H1 (cell line): Measurements from ENCODE around the gene SAMD9. TPM values are rescaled to one million over a fixed set of nuclear protein-coding genes. Genes with fewer than 3 reads are reported as not detected.

ENCODE experiments used
- CTCF ChIA-PET: fragments of 300-600 bp; sonication (Branson Sonifier 250); formaldehyde crosslinking; loops from one replicate; lab custom pipeline; 2021; ENCODE audit not compliant: partially characterized antibody; lab: Charles Lee
- POLR2A ChIA-PET: fragments of 300-600 bp; sonication (Branson Sonifier 250); formaldehyde crosslinking; loops from one replicate; lab custom pipeline; 2021; ENCODE audit warnings: inconsistent platforms; ENCODE audit not compliant: partially characterized antibody; lab: Charles Lee
- DNase-seq, 2 experiments: peaks; one replicate each; pipeline versions ENCODE4 v3.0.0 to v3.0.0-alpha.2; 2010 to 2022; ENCODE audit warnings: low spot score in 2 of 2, low read depth in 1 of 2, mixed read lengths in 1 of 2
- FAIRE-seq: peaks from 2 replicates; lab custom pipeline; 2011; peaks lifted over from hg19 to GRCh38; lab: Jason Lieb, UNC
- H2AFZ ChIP-seq: 2 replicates; pipeline ENCODE4 v1.8.1; 2012; ENCODE audit warnings: low read length, inconsistent platforms
- H2AK5ac ChIP-seq: 2 replicates; pipeline ENCODE4 v1.6.1; 2013; ENCODE audit warnings: low read depth, low read length
- H2BK120ac ChIP-seq: replicated peaks from 2 replicates; pipeline ENCODE3; 2013; ENCODE audit warnings: low read depth, low read length, inconsistent platforms
- H2BK12ac ChIP-seq: 2 replicates; pipeline ENCODE4 v1.6.1; 2013; ENCODE audit warnings: low read depth, low read length
- H2BK15ac ChIP-seq: 2 replicates; pipeline ENCODE4 v1.6.1; 2013; ENCODE audit warnings: low read length
- H2BK20ac ChIP-seq: 2 replicates; pipeline ENCODE4 v1.6.1; 2013; ENCODE audit warnings: low read length
- H2BK5ac ChIP-seq: 2 replicates; pipeline ENCODE4 v1.6.1; 2013; ENCODE audit warnings: low read depth, low read length
- H3K14ac ChIP-seq: 2 replicates; pipeline ENCODE4 v1.6.1; 2013; ENCODE audit warnings: inconsistent platforms; ENCODE audit not compliant: insufficient read length
- H3K18ac ChIP-seq: 2 replicates; pipeline ENCODE4 v1.6.1; 2013; ENCODE audit warnings: low read length; ENCODE audit errors: extremely low read depth
- H3K23ac ChIP-seq: 2 replicates; pipeline ENCODE4 v1.6.1; 2013; ENCODE audit warnings: inconsistent platforms; ENCODE audit not compliant: insufficient read length
- H3K23me2 ChIP-seq: 2 replicates; pipeline ENCODE4 v1.6.1; 2013; ENCODE audit warnings: low read depth, low read length
- H3K27ac ChIP-seq: 2 replicates; pipeline ENCODE4 v1.6.1; 2011; ENCODE audit warnings: low read depth, low read length, inconsistent platforms
- H3K27me3 ChIP-seq, 4 experiments: replicated peaks in 1 of 4; 1 replicate in 1 of 4; 2 replicates in 3 of 4; pipeline versions ENCODE4 v1.6.1 to v1.8.1; 2011 to 2013; ENCODE audit warnings: low read length in 3 of 4, mild to moderate bottlenecking in 3 of 4, inconsistent platforms in 2 of 4, mixed read lengths in 2 of 4, moderate library complexity in 1 of 4; ENCODE audit not compliant: control insufficient read depth in 3 of 4, insufficient read depth in 3 of 4; ENCODE audit errors: extremely low read depth in 1 of 4
- H3K36me3 ChIP-seq, 4 experiments: 2 replicates each; pipeline versions ENCODE4 v1.6.1 to v1.8.1; 2011 to 2013; ENCODE audit warnings: mild to moderate bottlenecking in 4 of 4, low read length in 3 of 4, moderate library complexity in 2 of 4, control low read depth in 1 of 4, inconsistent platforms in 1 of 4; ENCODE audit not compliant: insufficient read depth in 4 of 4, control insufficient read depth in 2 of 4
- H3K4ac ChIP-seq: replicated peaks from 2 replicates; pipeline ENCODE3; 2013; ENCODE audit warnings: low read length, low read depth, mixed read lengths, inconsistent platforms; ENCODE audit not compliant: insufficient read length
- H3K4me1 ChIP-seq, 4 experiments: replicated peaks in 1 of 4; 1 replicate in 1 of 4; 2 replicates in 3 of 4; pipeline versions ENCODE4 v1.6.1 to v1.8.1; 2011 to 2013; ENCODE audit warnings: low read length in 3 of 4, inconsistent platforms in 2 of 4, mixed read lengths in 1 of 4; ENCODE audit not compliant: insufficient read depth in 4 of 4, control insufficient read depth in 3 of 4
- H3K4me2 ChIP-seq, 2 experiments: 2 replicates each; pipeline versions ENCODE4 v1.6.1 to v1.8.1; 2011 to 2013; ENCODE audit warnings: low read depth in 2 of 2, low read length in 2 of 2, control low read depth in 1 of 2, inconsistent platforms in 1 of 2, mild to moderate bottlenecking in 1 of 2; ENCODE audit not compliant: insufficient read depth in 1 of 2
- H3K4me3 ChIP-seq, 4 experiments: fragments of 200-600, 300-600 bp in 1 of 4; sonication (generic), shearing (Covaris generic), sonication (Bioruptor Twin) in 1 of 4; 2 replicates each; pipeline versions ENCODE4 v1.5.1 to v1.8.1; 2011 to 2016; ENCODE audit warnings: low read length in 4 of 4, low read depth in 3 of 4, control low read depth in 2 of 4, inconsistent platforms in 2 of 4, mild to moderate bottlenecking in 2 of 4, mixed read lengths in 1 of 4, moderate library complexity in 1 of 4; ENCODE audit not compliant: insufficient read depth in 2 of 4; ENCODE audit errors: extremely low read depth in 1 of 4
- H3K56ac ChIP-seq: replicated peaks from 2 replicates; pipeline ENCODE3; 2013; ENCODE audit warnings: low read depth, mild to moderate bottlenecking, mixed read lengths, low read length, inconsistent platforms; ENCODE audit not compliant: insufficient read length
- H3K79me1 ChIP-seq: 2 replicates; pipeline ENCODE4 v1.6.1; 2013; ENCODE audit warnings: low read depth, low read length, control low read depth
- H3K79me2 ChIP-seq, 2 experiments: 2 replicates each; pipeline versions ENCODE4 v1.6.1 to v1.8.1; 2012 to 2013; ENCODE audit warnings: low read length in 2 of 2, mild to moderate bottlenecking in 2 of 2, inconsistent platforms in 1 of 2; ENCODE audit not compliant: insufficient read depth in 2 of 2, control insufficient read depth in 1 of 2
- H3K9ac ChIP-seq, 4 experiments: replicated peaks in 1 of 4; 1 replicate in 1 of 4; 2 replicates in 3 of 4; pipeline versions ENCODE4 v1.6.1 to v1.8.1; 2011 to 2013; ENCODE audit warnings: low read depth in 3 of 4, low read length in 3 of 4, control low read depth in 2 of 4, mild to moderate bottlenecking in 2 of 4, moderate library complexity in 2 of 4, inconsistent platforms in 1 of 4; ENCODE audit errors: extremely low read depth in 1 of 4
- H3K9me3 ChIP-seq, 2 experiments: 2 replicates each; pipeline versions ENCODE4 v1.6.1 to v1.8.1; 2012 to 2013; ENCODE audit warnings: mild to moderate bottlenecking in 2 of 2, moderate library complexity in 2 of 2, control low read depth in 1 of 2, inconsistent platforms in 1 of 2, low read depth in 1 of 2, low read length in 1 of 2, mixed read lengths in 1 of 2; ENCODE audit not compliant: insufficient read depth in 2 of 2
- H4K20me1 ChIP-seq, 2 experiments: replicated peaks in 1 of 2; 2 replicates each; pipeline versions ENCODE3 to v1.8.1; 2011 to 2013; ENCODE audit warnings: inconsistent platforms in 2 of 2, low read length in 2 of 2, mild to moderate bottlenecking in 1 of 2; ENCODE audit not compliant: insufficient read depth in 2 of 2, control insufficient read depth in 1 of 2
- H4K5ac ChIP-seq: 2 replicates; pipeline ENCODE4 v1.6.1; 2013; ENCODE audit warnings: low read length, low read depth, mixed read lengths, inconsistent platforms; ENCODE audit not compliant: insufficient read length
- H4K8ac ChIP-seq: 2 replicates; pipeline ENCODE4 v1.8.0; 2013; ENCODE audit warnings: mild to moderate bottlenecking, moderate library complexity, low read length, inconsistent platforms; ENCODE audit not compliant: insufficient read depth; ENCODE audit errors: extremely low read depth
- H4K91ac ChIP-seq: replicated peaks from 2 replicates; pipeline ENCODE3; 2013; ENCODE audit warnings: low read length, mixed read lengths, inconsistent platforms; ENCODE audit not compliant: insufficient read length
- TAF7 ChIP-seq: optimal IDR thresholded peaks from 2 replicates; pipeline ENCODE3; 2011; ENCODE audit warnings: low read depth, mild to moderate bottlenecking, inconsistent platforms, low read length, moderate library complexity, borderline replicate concordance
- WGBS, 2 experiments: shearing (Covaris generic) in 1 of 2; methylation state at CpG; one replicate each; pipeline versions ENCODE4 v1.1.6 to v1.1.7; 2013 to 2015; ENCODE audit warnings: low lambda C conversion rate in 2 of 2, mixed read lengths in 2 of 2, inconsistent platforms in 1 of 2, low coverage in 1 of 2, missing lambda C conversion rate in 1 of 2; ENCODE audit not compliant: insufficient replicate concordance in 2 of 2, insufficient coverage in 1 of 2, insufficient read length in 1 of 2; ENCODE audit errors: extremely low coverage in 1 of 2, missing lambda C conversion rate in 1 of 2; 5-methylcytosine and 5-hydroxymethylcytosine counted together
- polyA plus RNA-seq, 7 experiments: library from polyadenylated mRNA; depleted of rRNA in 3 of 7; stranded (reverse) in 5 of 7; unstranded in 2 of 7; fragments of >200 nt in 5 of 7; fragments of 200-250 nt in 2 of 7; gene quantifications; 1 replicate in 5 of 7; 2 replicates in 1 of 7; 4 replicates in 1 of 7; pipeline versions ENCODE4 v1.2.1 to v1.2.3, GENCODE V29; 2011 to 2013; ENCODE audit warnings: missing spikeins in 2 of 7, mixed read lengths in 2 of 7
- total RNA-seq: library from RNA; stranded (reverse); fragmentation: NEBNext Ultra II Directional; extraction: Animal tissue kit (Norgen Biotek cat#: 25700); gene quantifications from 2 replicates; pipeline ENCODE4 v1.2.1, GENCODE V29; 2021

The SAMD9 gene
- total and polyA plus RNA-seq, 2 of the 8 experiments (the other 6 are each of a cell fraction or from before 2014, with no cell fraction given) = 0.02 TPM; not detected in 1

- no peak overlapping the region for H3K18ac ChIP-seq
- no peaks in the 10 kb centered on the region for H4K20me1 ChIP-seq
- no peak overlapping the region for H4K8ac ChIP-seq
- H3K79me2 ChIP-seq = no peaks in the 10 kb centered on the region
- no peak overlapping the region for H3K9ac ChIP-seq
- FAIRE-seq (no peak), DNase-seq (no peak)
- no peak overlapping the region for H4K91ac ChIP-seq
- H3K56ac ChIP-seq = no peak overlapping the region
- no peaks in the 10 kb centered on the region for H3K36me3 ChIP-seq
- no peaks in the 10 kb centered on the region for H3K23me2 ChIP-seq
- H2BK15ac ChIP-seq = no peak overlapping the region
- ChIA-PET CTCF (interaction anchor here (0.6 to 2.5 kb wide), 8 partner anchors 10 to 455 kb away, joined by 3 to 8 read pairs (median 4); no protein-coding TSS in a partner anchor), POLR2A (no interaction called here)
- no peak overlapping the region for H2BK12ac ChIP-seq
- WGBS, 2 experiments = 87% methylated on average over 5 of the region's 5 CpGs; no CpG with 5 or more reads in 1 of the 2 experiments
- no peak overlapping the region for H3K4me3 ChIP-seq
- no peak overlapping the region for H4K5ac ChIP-seq
- no peak overlapping the region for H3K23ac ChIP-seq
- no peak overlapping the region for H2AK5ac ChIP-seq
- H3K4me1 ChIP-seq = no peaks in the 10 kb centered on the region
- no peaks in the 10 kb centered on the region for H3K79me1 ChIP-seq
- H2BK20ac ChIP-seq = no peak overlapping the region
- no peak overlapping the region for H3K27ac ChIP-seq
- H3K4me2 ChIP-seq = no peak overlapping the region
- no peaks in the 10 kb centered on the region for H3K9me3 ChIP-seq
- H3K4ac ChIP-seq = no peak overlapping the region
- H2AFZ ChIP-seq = no peak overlapping the region
- no peak overlapping the region for H3K14ac ChIP-seq
- no peak overlapping the region for H2BK120ac ChIP-seq
- no peak overlapping the region for H2BK5ac ChIP-seq
- H3K27me3 ChIP-seq = no peaks in the 10 kb centered on the region
- no peak for TF ChIP-seq TAF7
These were observed 64.4 kb downstream of the SAMD9 start for GRCh38 chr7:93053209-93053948.
